DOHH2 (cell line): ENCODE data around the gene PRSS35.

Source experiments
- H3F3A ChIP-seq: fragments of 200-600 bp; sonication (generic), shearing (Covaris generic); 2 replicates; pipeline ENCODE4 v1.6.0; 2016; ENCODE audit warnings: antibody characterized with exemption, mild to moderate bottlenecking; ENCODE audit not compliant: control insufficient read depth, insufficient read depth
- H3K27ac ChIP-seq: fragments of 200-600 bp; sonication (generic); 2 replicates; pipeline ENCODE4 v1.5.1; 2014; ENCODE audit warnings: low read depth, mild to moderate bottlenecking, low read length, moderate library complexity
- H3K27me3 ChIP-seq: fragments of 200-600 bp; sonication (generic); 2 replicates; pipeline ENCODE4 v1.6.1; 2014; ENCODE audit warnings: mild to moderate bottlenecking, low read length, mixed read lengths; ENCODE audit not compliant: control insufficient read depth
- H3K36me3 ChIP-seq: fragments of 200-600 bp; sonication (generic); 2 replicates; pipeline ENCODE4 v1.6.1; 2014; ENCODE audit warnings: mild to moderate bottlenecking, low read length, moderate library complexity, mixed read lengths; ENCODE audit not compliant: control insufficient read depth
- H3K4me1 ChIP-seq: fragments of 200-600 bp; sonication (generic); 2 replicates; pipeline ENCODE4 v1.6.1; 2014; ENCODE audit warnings: mild to moderate bottlenecking, low read length, mixed read lengths; ENCODE audit not compliant: control insufficient read depth
- H3K4me2 ChIP-seq: fragments of 200-600 bp; sonication (generic); 2 replicates; pipeline ENCODE4 v1.6.0; 2014; ENCODE audit warnings: mild to moderate bottlenecking, low read length, moderate library complexity
- H3K4me3 ChIP-seq: fragments of 200-600 bp; sonication (generic); 2 replicates; pipeline ENCODE4 v1.5.1; 2014; ENCODE audit warnings: mild to moderate bottlenecking, low read length, mixed read lengths
- H3K79me2 ChIP-seq: fragments of 200-600 bp; sonication (generic); 2 replicates; pipeline ENCODE4 v1.6.1; 2014; ENCODE audit warnings: mild to moderate bottlenecking, low read length, mixed read lengths; ENCODE audit not compliant: control insufficient read depth
- H3K9me2 ChIP-seq: fragments of 200-600 bp; sonication (generic); replicated peaks from 2 replicates; pipeline ENCODE4 v1.6.1; 2014; ENCODE audit warnings: mild to moderate bottlenecking, low read length, mixed read lengths; ENCODE audit not compliant: control insufficient read depth
- H3K9me3 ChIP-seq: fragments of 200-600 bp; sonication (generic); 2 replicates; pipeline ENCODE4 v1.6.1; 2014; ENCODE audit warnings: antibody characterized with exemption, low read length, mixed read lengths; ENCODE audit not compliant: control insufficient read depth, insufficient read depth
- H4K20me1 ChIP-seq: fragments of 200-600 bp; sonication (generic); 2 replicates; pipeline ENCODE4 v1.6.0; 2014; ENCODE audit warnings: low read depth, mild to moderate bottlenecking, antibody characterized with exemption, low read length, moderate library complexity; ENCODE audit not compliant: control insufficient read depth, insufficient read depth
- CTCF ChIP-seq: fragments of 200-600 bp; sonication (generic); IDR thresholded peaks from one replicate; pipeline ENCODE4 v1.5.1; 2014; ENCODE audit warnings: antibody characterized with exemption, mild to moderate bottlenecking, low read depth, low read length; ENCODE audit not compliant: poor library complexity, severe bottlenecking
- EZH2phosphoT487 ChIP-seq: fragments of 200-600 bp; sonication (generic); IDR thresholded peaks from 2 replicates; pipeline ENCODE4 v1.6.1; 2017; ENCODE audit warnings: borderline replicate concordance, mild to moderate bottlenecking, antibody characterized with exemption, low read length, moderate library complexity, mixed read lengths

Gene PRSS35

GRCh38 chr6:83490217-83490807 lies 22.0 kb upstream of the PRSS35 start:
- Histone ChIP-seq H3K4me3 (no peak overlapping the region), H3K36me3 (no peaks in the 10 kb centered on the region), H3K79me2 (no peaks in the 10 kb centered on the region), H3K27ac (no peak overlapping the region), H3K9me3 (no peaks in the 10 kb centered on the region), H3K9me2 (no peaks in the 10 kb centered on the region), H3K4me2 (no peak overlapping the region), H3K4me1 (no peaks in the 10 kb centered on the region), H3K27me3 (no peaks in the 10 kb centered on the region), H4K20me1 (no peaks in the 10 kb centered on the region), H3F3A (no peaks in the 10 kb centered on the region)
- TF ChIP-seq CTCF = no peak
- no peak for TF ChIP-seq EZH2phosphoT487

GRCh38 chr6:83505356-83505755 lies 7.0 kb upstream of the PRSS35 start:
- Histone ChIP-seq H3K79me2 (no peaks in the 10 kb centered on the region), H4K20me1 (no peaks in the 10 kb centered on the region), H3K9me3 (no peaks in the 10 kb centered on the region), H3K36me3 (no peaks in the 10 kb centered on the region), H3K4me1 (no peaks in the 10 kb centered on the region), H3F3A (no peaks in the 10 kb centered on the region), H3K4me2 (no peak overlapping the region), H3K27me3 (peaks cover 8% of the 10 kb centered on the region; the same call in 1 of the 2 replicates), H3K27ac (no peak overlapping the region), H3K4me3 (no peak overlapping the region), H3K9me2 (no peaks in the 10 kb centered on the region)
- TF ChIP-seq CTCF (no peak), EZH2phosphoT487 (no peak)

GRCh38 chr6:83509441-83509840 lies 2.9 kb upstream of the PRSS35 start:
- Histone ChIP-seq H3F3A (no peaks in the 10 kb centered on the region), H3K9me2 (no peaks in the 10 kb centered on the region), H3K4me2 (no peak overlapping the region), H3K4me1 (no peaks in the 10 kb centered on the region; the same call in 1 of the 2 replicates), H3K4me3 (no peak overlapping the region), H3K79me2 (no peaks in the 10 kb centered on the region), H3K27ac (no peak overlapping the region), H3K9me3 (no peaks in the 10 kb centered on the region), H3K27me3 (peaks cover 26% of the 10 kb centered on the region), H3K36me3 (no peaks in the 10 kb centered on the region), H4K20me1 (no peaks in the 10 kb centered on the region)
- no peak for TF ChIP-seq EZH2phosphoT487
- TF ChIP-seq CTCF = no peak
